ENCODE measurements around the gene PHF24. TPM values are rescaled to one million over a fixed set of nuclear protein-coding genes. Genes with fewer than 3 reads are reported as not detected.
A peak's percentile ranks its signal among the peaks of the same experiment; 100 is the strongest.

Gene PHF24
- total RNA-seq, 4 donors from 2014 or later = 0.09 to 0.57 (median 0.44) TPM; not detected in 1

- Histone ChIP-seq H3K27me3 (no peaks in the 10 kb centered on the region), H3K36me3 (peaks cover 0 to 25% (median 12%) of the 10 kb centered on the region in 3 donors), H3K4me1 (peaks cover 34 to 75% (median 57%) of the 10 kb centered on the region in 3 donors), H3K27ac (peak overlapping the region in 2 of 4 donors; percentile 26 to 97), H3K4me3 (no peak overlapping the region), H3K9me3 (no peaks in the 10 kb centered on the region)
- 89 to 90% methylated on average over 10 of the region's 10 CpGs for WGBS, 2 donors
- intact Hi-C loops (cut with DNase I) = loop anchor here (10.0 kb wide), 1 partner anchor 78 kb away; the partner anchor contains the start of genes FANCG and VCP
- TF ChIP-seq POLR2A (IDR thresholded peaks at IDR 0.05) (no peak), CTCF (IDR thresholded peaks at IDR 0.05) (no peak)
- no peak for DNase-seq
Measured at GRCh38 chr9:34996905-34997279, 38.8 kb downstream of the PHF24 start.

GRCh38 chr9:34997379-34997781 lies 39.3 kb downstream of the PHF24 start:
- no peaks in the 10 kb centered on the region for H3K9me3 ChIP-seq
- intact Hi-C loops (cut with DNase I) = loop anchor here (10.0 kb wide), 1 partner anchor 77 kb away; the partner anchor contains the start of genes FANCG and VCP
- no peak for TF ChIP-seq CTCF (IDR thresholded peaks at IDR 0.05)
- TF ChIP-seq POLR2A (IDR thresholded peaks at IDR 0.05) = no peak
- H3K36me3 ChIP-seq = peaks cover 0 to 25% (median 12%) of the 10 kb centered on the region in 3 donors
- DNase-seq = no peak
- no peak overlapping the region for H3K4me3 ChIP-seq
- no peaks in the 10 kb centered on the region for H3K27me3 ChIP-seq
- H3K4me1 ChIP-seq = peaks cover 29 to 72% (median 52%) of the 10 kb centered on the region in 3 donors
- peak overlapping the region in 2 of 4 donors; percentile 13 to 40 for H3K27ac ChIP-seq

GRCh38 chr9:34998266-34998665 lies 40.2 kb downstream of the PHF24 start:
- WGBS, 2 donors = 80 to 81% methylated on average over 3 of the region's 3 CpGs
- no peak for DNase-seq
- Histone ChIP-seq H3K4me3 (no peak overlapping the region), H3K36me3 (peaks cover 0 to 25% (median 12%) of the 10 kb centered on the region in 3 donors), H3K27ac (peak overlapping the region in 2 of 4 donors; percentile 13 to 40), H3K4me1 (peaks cover 23 to 63% (median 43%) of the 10 kb centered on the region in 3 donors), H3K27me3 (no peaks in the 10 kb centered on the region), H3K9me3 (no peaks in the 10 kb centered on the region)
- TF ChIP-seq CTCF (IDR thresholded peaks at IDR 0.05) = no peak
- no peak for TF ChIP-seq POLR2A (IDR thresholded peaks at IDR 0.05)
- intact Hi-C loops (cut with DNase I) = loop anchor here (10.0 kb wide), 1 partner anchor 77 kb away; the partner anchor contains the start of genes FANCG and VCP

- peaks cover 11 to 50% (median 30%) of the 10 kb centered on the region in 3 donors for H3K4me1 ChIP-seq
- H3K36me3 ChIP-seq = peaks cover 0 to 25% (median 12%) of the 10 kb centered on the region in 3 donors
- no peak overlapping the region for H3K4me3 ChIP-seq
- intact Hi-C loops (cut with DNase I) = loop anchor here (10.0 kb wide), 1 partner anchor 75 kb away; the partner anchor contains the start of genes FANCG and VCP
- no peak for TF ChIP-seq POLR2A (IDR thresholded peaks at IDR 0.05)
- TF ChIP-seq CTCF (IDR thresholded peaks at IDR 0.05) = no peak
- 80% methylated on average over 1 of the region's 2 CpGs; no CpG with 5 or more reads in 1 of the 2 donors for whole genome bisulfite sequencing, 2 donors
- no peak overlapping the region for H3K27ac ChIP-seq
- no peak for DNase-seq
- no peaks in the 10 kb centered on the region for H3K27me3 ChIP-seq
- no peaks in the 10 kb centered on the region for H3K9me3 ChIP-seq
Measured at GRCh38 chr9:34999576-34999975, 41.5 kb downstream of the PHF24 start.

GRCh38 chr9:35000535-35001284 lies 42.6 kb downstream of the PHF24 start:
- Histone ChIP-seq H3K27me3 (no peaks in the 10 kb centered on the region), H3K9me3 (no peaks in the 10 kb centered on the region), H3K4me1 (peaks cover 0 to 39% (median 19%) of the 10 kb centered on the region in 3 donors), H3K36me3 (peaks cover 0 to 25% (median 12%) of the 10 kb centered on the region in 3 donors), H3K27ac (peak overlapping the region in 2 of 4 donors; percentile 18 to 22), H3K4me3 (no peak overlapping the region)
- TF ChIP-seq POLR2A (IDR thresholded peaks at IDR 0.05) (no peak), CTCF (IDR thresholded peaks at IDR 0.05) (no peak)
- no peak for DNase-seq
- intact Hi-C loops (cut with DNase I) = no loop called here
- 63 to 65% methylated on average over 3 of the region's 6 CpGs for WGBS, 2 donors

Measured in esophagus squamous epithelium (tissue), 5 donors.